ENCODE measurements around the gene VOPP1.

Gene VOPP1

GRCh38 chr7:55569797-55570196, 2.5 kb downstream of the VOPP1 start:
- no peak overlapping the region for H3K27ac ChIP-seq (ENCODE audit: low read depth, low read length)
- H3K9ac ChIP-seq (ENCODE audit: low read depth in 1 of 2, low read length in 2 of 2) = peak overlapping the region; percentile 45 to 55
- peak overlapping the region; percentile 30 to 84 for H3K4me3 ChIP-seq (ENCODE audit: low read depth in 1 of 2, low read length in 2 of 2)
- H3K36me3 ChIP-seq (ENCODE audit: control insufficient read depth in 1 of 2, insufficient read depth in 2 of 2, low read length in 2 of 2) = no peaks in the 10 kb centered on the region
- no peaks in the 10 kb centered on the region for H3K9me3 ChIP-seq (ENCODE audit: control insufficient read depth in 1 of 2, low read length in 2 of 2)
- no peaks in the 10 kb centered on the region for H3K27me3 ChIP-seq (ENCODE audit: control insufficient read depth in 1 of 2, insufficient read depth in 2 of 2, low read length in 2 of 2)
- H3K4me1 ChIP-seq (ENCODE audit: control insufficient read depth in 1 of 2, insufficient read depth in 2 of 2, low read length in 2 of 2) = peaks cover 68 to 71% of the 10 kb centered on the region in 2 donors

GRCh38 chr7:55569269-55569663, 3.0 kb downstream of the VOPP1 start:
- H3K36me3 ChIP-seq (ENCODE audit: control insufficient read depth in 1 of 2, insufficient read depth in 2 of 2, low read length in 2 of 2) = no peaks in the 10 kb centered on the region
- no peak overlapping the region for H3K27ac ChIP-seq (ENCODE audit: low read depth, low read length)
- H3K9ac ChIP-seq (ENCODE audit: low read depth in 1 of 2, low read length in 2 of 2) = peak overlapping the region; percentile 45 to 55
- peaks cover 71 to 77% of the 10 kb centered on the region in 2 donors for H3K4me1 ChIP-seq (ENCODE audit: control insufficient read depth in 1 of 2, insufficient read depth in 2 of 2, low read length in 2 of 2)
- no peaks in the 10 kb centered on the region for H3K9me3 ChIP-seq (ENCODE audit: control insufficient read depth in 1 of 2, low read length in 2 of 2)
- H3K4me3 ChIP-seq (ENCODE audit: low read depth in 1 of 2, low read length in 2 of 2) = peak overlapping the region; percentile 1 to 33
- no peaks in the 10 kb centered on the region for H3K27me3 ChIP-seq (ENCODE audit: control insufficient read depth in 1 of 2, insufficient read depth in 2 of 2, low read length in 2 of 2)

- Histone ChIP-seq H3K4me3 (ENCODE audit: low read depth in 1 of 2, low read length in 2 of 2) (peak overlapping the region; percentile 1 to 33), H3K9ac (ENCODE audit: low read depth in 1 of 2, low read length in 2 of 2) (peak overlapping the region in 1 of 2 donors; percentile 55), H3K4me1 (ENCODE audit: control insufficient read depth in 1 of 2, insufficient read depth in 2 of 2, low read length in 2 of 2) (peaks cover 68 to 79% of the 10 kb centered on the region in 2 donors), H3K9me3 (ENCODE audit: control insufficient read depth in 1 of 2, low read length in 2 of 2) (no peaks in the 10 kb centered on the region), H3K27ac (ENCODE audit: low read depth, low read length) (peak overlapping the region; percentile 10), H3K36me3 (ENCODE audit: control insufficient read depth in 1 of 2, insufficient read depth in 2 of 2, low read length in 2 of 2) (no peaks in the 10 kb centered on the region), H3K27me3 (ENCODE audit: control insufficient read depth in 1 of 2, insufficient read depth in 2 of 2, low read length in 2 of 2) (no peaks in the 10 kb centered on the region)
Measured at GRCh38 chr7:55568613-55569268, 3.6 kb downstream of the VOPP1 start.

- Histone ChIP-seq H3K9ac (ENCODE audit: low read depth in 1 of 2, low read length in 2 of 2) (no peak overlapping the region), H3K27ac (ENCODE audit: low read depth, low read length) (no peak overlapping the region), H3K4me3 (ENCODE audit: low read depth in 1 of 2, low read length in 2 of 2) (no peak overlapping the region), H3K9me3 (ENCODE audit: control insufficient read depth in 1 of 2, low read length in 2 of 2) (no peaks in the 10 kb centered on the region), H3K36me3 (ENCODE audit: control insufficient read depth in 1 of 2, insufficient read depth in 2 of 2, low read length in 2 of 2) (no peaks in the 10 kb centered on the region), H3K4me1 (ENCODE audit: control insufficient read depth in 1 of 2, insufficient read depth in 2 of 2, low read length in 2 of 2) (peaks cover 58 to 69% of the 10 kb centered on the region in 2 donors), H3K27me3 (ENCODE audit: control insufficient read depth in 1 of 2, insufficient read depth in 2 of 2, low read length in 2 of 2) (no peaks in the 10 kb centered on the region)
Measured at GRCh38 chr7:55567571-55567970, 4.7 kb downstream of the VOPP1 start.

GRCh38 chr7:55565681-55566080, 6.6 kb downstream of the VOPP1 start:
- Histone ChIP-seq H3K27ac (ENCODE audit: low read depth, low read length) (no peak overlapping the region), H3K9ac (ENCODE audit: low read depth in 1 of 2, low read length in 2 of 2) (no peak overlapping the region), H3K27me3 (ENCODE audit: control insufficient read depth in 1 of 2, insufficient read depth in 2 of 2, low read length in 2 of 2) (no peaks in the 10 kb centered on the region), H3K36me3 (ENCODE audit: control insufficient read depth in 1 of 2, insufficient read depth in 2 of 2, low read length in 2 of 2) (no peaks in the 10 kb centered on the region), H3K4me3 (ENCODE audit: low read depth in 1 of 2, low read length in 2 of 2) (no peak overlapping the region), H3K4me1 (ENCODE audit: control insufficient read depth in 1 of 2, insufficient read depth in 2 of 2, low read length in 2 of 2) (peaks cover 58 to 71% of the 10 kb centered on the region in 2 donors), H3K9me3 (ENCODE audit: control insufficient read depth in 1 of 2, low read length in 2 of 2) (no peaks in the 10 kb centered on the region)

- Histone ChIP-seq H3K36me3 (ENCODE audit: control insufficient read depth in 1 of 2, insufficient read depth in 2 of 2, low read length in 2 of 2) (no peaks in the 10 kb centered on the region), H3K27ac (ENCODE audit: low read depth, low read length) (no peak overlapping the region), H3K9me3 (ENCODE audit: control insufficient read depth in 1 of 2, low read length in 2 of 2) (no peaks in the 10 kb centered on the region), H3K4me3 (ENCODE audit: low read depth in 1 of 2, low read length in 2 of 2) (no peak overlapping the region), H3K4me1 (ENCODE audit: control insufficient read depth in 1 of 2, insufficient read depth in 2 of 2, low read length in 2 of 2) (peaks cover 41 to 62% of the 10 kb centered on the region in 2 donors), H3K27me3 (ENCODE audit: control insufficient read depth in 1 of 2, insufficient read depth in 2 of 2, low read length in 2 of 2) (no peaks in the 10 kb centered on the region), H3K9ac (ENCODE audit: low read depth in 1 of 2, low read length in 2 of 2) (no peak overlapping the region)
Measured at GRCh38 chr7:55563596-55564325, 8.5 kb downstream of the VOPP1 start.

GRCh38 chr7:55561690-55562089, 10.6 kb downstream of the VOPP1 start:
- Histone ChIP-seq H3K36me3 (ENCODE audit: control insufficient read depth in 1 of 2, insufficient read depth in 2 of 2, low read length in 2 of 2) (no peaks in the 10 kb centered on the region), H3K27me3 (ENCODE audit: control insufficient read depth in 1 of 2, insufficient read depth in 2 of 2, low read length in 2 of 2) (no peaks in the 10 kb centered on the region), H3K4me1 (ENCODE audit: control insufficient read depth in 1 of 2, insufficient read depth in 2 of 2, low read length in 2 of 2) (peaks cover 27 to 57% of the 10 kb centered on the region in 2 donors), H3K9ac (ENCODE audit: low read depth in 1 of 2, low read length in 2 of 2) (no peak overlapping the region), H3K9me3 (ENCODE audit: control insufficient read depth in 1 of 2, low read length in 2 of 2) (no peaks in the 10 kb centered on the region), H3K27ac (ENCODE audit: low read depth, low read length) (no peak overlapping the region), H3K4me3 (ENCODE audit: low read depth in 1 of 2, low read length in 2 of 2) (no peak overlapping the region)

- H3K4me1 ChIP-seq (ENCODE audit: control insufficient read depth in 1 of 2, insufficient read depth in 2 of 2, low read length in 2 of 2) = peaks cover 23 to 45% of the 10 kb centered on the region in 2 donors
- H3K9me3 ChIP-seq (ENCODE audit: control insufficient read depth in 1 of 2, low read length in 2 of 2) = no peaks in the 10 kb centered on the region
- no peak overlapping the region for H3K4me3 ChIP-seq (ENCODE audit: low read depth in 1 of 2, low read length in 2 of 2)
- H3K27ac ChIP-seq (ENCODE audit: low read depth, low read length) = no peak overlapping the region
- H3K9ac ChIP-seq (ENCODE audit: low read depth in 1 of 2, low read length in 2 of 2) = no peak overlapping the region
- H3K27me3 ChIP-seq (ENCODE audit: control insufficient read depth in 1 of 2, insufficient read depth in 2 of 2, low read length in 2 of 2) = no peaks in the 10 kb centered on the region
- no peaks in the 10 kb centered on the region for H3K36me3 ChIP-seq (ENCODE audit: control insufficient read depth in 1 of 2, insufficient read depth in 2 of 2, low read length in 2 of 2)
Measured at GRCh38 chr7:55558962-55559920, 13.1 kb downstream of the VOPP1 start.

- H3K4me3 ChIP-seq (ENCODE audit: low read depth in 1 of 2, low read length in 2 of 2) = no peak overlapping the region
- no peak overlapping the region for H3K27ac ChIP-seq (ENCODE audit: low read depth, low read length)
- peaks cover 35 to 57% of the 10 kb centered on the region in 2 donors for H3K4me1 ChIP-seq (ENCODE audit: control insufficient read depth in 1 of 2, insufficient read depth in 2 of 2, low read length in 2 of 2)
- no peaks in the 10 kb centered on the region for H3K9me3 ChIP-seq (ENCODE audit: control insufficient read depth in 1 of 2, low read length in 2 of 2)
- no peaks in the 10 kb centered on the region for H3K36me3 ChIP-seq (ENCODE audit: control insufficient read depth in 1 of 2, insufficient read depth in 2 of 2, low read length in 2 of 2)
- no peak overlapping the region for H3K9ac ChIP-seq (ENCODE audit: low read depth in 1 of 2, low read length in 2 of 2)
- H3K27me3 ChIP-seq (ENCODE audit: control insufficient read depth in 1 of 2, insufficient read depth in 2 of 2, low read length in 2 of 2) = no peaks in the 10 kb centered on the region
Measured at GRCh38 chr7:55557666-55558188, 14.6 kb downstream of the VOPP1 start.

Measured in duodenal mucosa (tissue), 2 donors.